ENCODE data around the gene METTL9. TPM values are rescaled to one million over a fixed set of nuclear protein-coding genes. Genes with fewer than 3 reads are reported as not detected.

METTL9 gene
- total and polyA plus RNA-seq, 2 of the 13 experiments (the other 11 are each of a cell fraction or from before 2014, with no cell fraction given), result 123 to 204 TPM

- BruUV-seq (replicated peaks), result no TSS peak
Observed at GRCh38 chr16:21664801-21665492, 65.6 kb downstream of the METTL9 start.

More at GRCh38 chr16:21664801-21665492, 65.6 kb downstream of the METTL9 start:
- no peaks in the 10 kb centered on the region for H3K36me3 ChIP-seq (replicated peaks in 1 of 2; ENCODE audit: control insufficient read depth in 1 of 2, insufficient read depth in 2 of 2, low read length in 2 of 2)
- no peaks in the 10 kb centered on the region for H4K20me1 ChIP-seq (ENCODE audit: insufficient read depth, low read length)
- no peak overlapping the region for H2AFZ ChIP-seq (ENCODE audit: low read length)
- in situ Hi-C loops (cut with HindIII; ENCODE audit: extremely low pct_ligation_motif_present, low pct_unique_long_range_greater_than_20kb) (no loop called here), intact Hi-C loops (cut with micrococcal nuclease; ENCODE audit: unreplicated experiment) (no loop called here)
- ChIA-PET CTCF (ENCODE audit: low intra/inter-chr PET ratio, low total read pairs) (no interaction called here), POLR2A (no interaction called here)
- FAIRE-seq (no peak), DNase-seq (ENCODE audit: low spot score) (no peak), ATAC-seq (no peak)
- no peaks in the 10 kb centered on the region for H3K9me3 ChIP-seq (ENCODE audit: low read length)
- H3K79me2 ChIP-seq (ENCODE audit: insufficient read depth, low read length), result no peaks in the 10 kb centered on the region
- WGBS (ENCODE audit: low lambda C conversion rate), result 87% methylated on average over 10 of the region's 10 CpGs
- H3K27me3 ChIP-seq (ENCODE audit: control insufficient read depth in 1 of 2, insufficient read depth in 2 of 2, low read length in 2 of 2), result no peaks in the 10 kb centered on the region; a peak in 1 of 5 replicates
- no peak overlapping the region for H3K4me2 ChIP-seq (ENCODE audit: low read depth, low read length)
- no peak for TF ChIP-seq JUN (CRISPR knock-in tag; IDR thresholded peaks at IDR 0.05)
- TF ChIP-seq KDM1A (CRISPR knock-in tag; IDR thresholded peaks at IDR 0.05), result peak; percentile 47; the same call in 1 of the 2 replicates
- TF ChIP-seq ZNF768 (CRISPR knock-in tag; IDR thresholded peaks at IDR 0.05), result peak; percentile 98
- no peak for TF ChIP-seq ZNF841 (CRISPR knock-in tag; IDR thresholded peaks at IDR 0.05; ENCODE audit: borderline replicate concordance)
- TF ChIP-seq FOXA1 (IDR thresholded peaks at IDR 0.05), result no peak
- 0 out of 2 replicates have a peak, but pooled peaks have one; percentile 18 for TF ChIP-seq FOXA1 (CRISPR knock-in tag; IDR thresholded peaks at IDR 0.05)
- TF ChIP-seq ZMYM3 (CRISPR knock-in tag; IDR thresholded peaks at IDR 0.05), result 0 out of 2 replicates have a peak, but pooled peaks have one; percentile 39
- TF ChIP-seq HDAC2 (CRISPR knock-in tag; IDR thresholded peaks at IDR 0.05), result no peak
- 0 out of 2 replicates have a peak, but pooled peaks have one; percentile 14 for TF ChIP-seq PATZ1 (CRISPR knock-in tag; IDR thresholded peaks at IDR 0.05)
- H3K4me1 ChIP-seq (ENCODE audit: insufficient read depth, low read length), result peaks cover 37% of the 10 kb centered on the region
- no peak overlapping the region for H3K27ac ChIP-seq (ENCODE audit: extremely low read length, insufficient read depth, low read length)
- H3K9ac ChIP-seq (ENCODE audit: insufficient read depth, low read depth, low read length), result no peak overlapping the region
- no peak overlapping the region for H3K4me3 ChIP-seq (replicated peaks in 1 of 3; ENCODE audit: insufficient read depth in 1 of 3, low read depth in 2 of 3, low read length in 3 of 3)

All from HepG2 (cell line).